MCF 10A (cell line): ENCODE results near the gene CASK. TPM values are rescaled to one million over a fixed set of nuclear protein-coding genes. Genes with fewer than 3 reads are reported as not detected.
"Not testable (repeated sequence)": the region's sequence is repeated elsewhere in the genome, so short reads cannot be mapped to it uniquely, and the experiment has no call there.

Experiments
- BruUV-seq: library from RNA; stranded (reverse); fragments of 400-500 nt; replicated peaks from 2 replicates; lab custom pipeline; 2021; lab: Mats Ljungman, UMichigan
- CTCF ChIA-PET: fragments of 300-600 bp; sonication (Branson Sonifier 250); formaldehyde crosslinking; extraction: SDS; loops from one replicate; lab custom pipeline; 2021; ENCODE audit warnings: antibody characterized with exemption, inconsistent platforms; lab: Yijun Ruan, JAX
- POLR2A ChIA-PET: fragments of 300-600, 350-650 bp; sonication (Branson Sonifier 250); formaldehyde crosslinking; extraction: SDS; loops from one replicate; lab custom pipeline; 2020; ENCODE audit warnings: antibody characterized with exemption, inconsistent platforms; lab: Yijun Ruan, JAX
- DNase-seq: peaks from one replicate; pipeline ENCODE4 v3.0.0-alpha.2; 2018; ENCODE audit not compliant: unreplicated experiment
- H3K27ac Mint-ChIP-seq: one replicate; pipeline ENCODE4 v1.8.0; 2022; ENCODE audit warnings: mild to moderate bottlenecking, low read depth, mixed read lengths; ENCODE audit not compliant: unreplicated experiment
- H3K27me3 Mint-ChIP-seq: one replicate; pipeline ENCODE4 v1.8.0; 2022; ENCODE audit warnings: mixed read lengths; ENCODE audit not compliant: insufficient read depth, unreplicated experiment
- H3K36me3 Mint-ChIP-seq: one replicate; pipeline ENCODE4 v1.8.0; 2022; ENCODE audit warnings: mild to moderate bottlenecking, moderate library complexity, mixed read lengths; ENCODE audit not compliant: insufficient read depth, unreplicated experiment
- H3K4me1 Mint-ChIP-seq: one replicate; pipeline ENCODE4 v1.8.0; 2022; ENCODE audit warnings: mixed read lengths; ENCODE audit not compliant: insufficient read depth, unreplicated experiment
- H3K4me3 Mint-ChIP-seq: one replicate; pipeline ENCODE4 v1.8.0; 2022; ENCODE audit warnings: mild to moderate bottlenecking, moderate library complexity, mixed read lengths; ENCODE audit not compliant: unreplicated experiment
- H3K9me3 Mint-ChIP-seq: one replicate; pipeline ENCODE4 v1.8.0; 2022; ENCODE audit warnings: mixed read lengths; ENCODE audit not compliant: unreplicated experiment
- CTCF ChIP-seq: fragments of 200-600 bp; IDR thresholded peaks from one replicate; pipeline ENCODE4 v1.8.0; 2022; ENCODE audit warnings: antibody characterized with exemption, mild to moderate bottlenecking; ENCODE audit not compliant: unreplicated experiment
- intact Hi-C: fragments of 100-400 bp; cut with micrococcal nuclease; formaldehyde crosslinking; loops from 2 replicates; pipeline ENCODE4 v1.14.1; 2022
- total RNA-seq: library from RNA; stranded (reverse); gene quantifications from 2 replicates; pipeline ENCODE4 v1.2.3, GENCODE V29; 2022

The CASK gene
- total RNA-seq, 1 experiment from 2014 or later: 34.9 TPM

GRCh38 chrX:41655631-41656030, 267.7 kb downstream of the CASK start:
- Mint-ChIP-seq H3K27me3 (peaks cover 65% of the 10 kb centered on the region), H3K9me3 (no peaks in the 10 kb centered on the region), H3K36me3 (peaks cover 11% of the 10 kb centered on the region), H3K4me3 (no peak overlapping the region), H3K27ac (no peak overlapping the region), H3K4me1 (no peaks in the 10 kb centered on the region)
- peak; percentile 25 for DNase-seq
- TF ChIP-seq CTCF: no peak
- ChIA-PET POLR2A (no interaction called here), CTCF (no interaction called here)
- intact Hi-C loops: no loop called here
- no TSS peak for BruUV-seq

- Mint-ChIP-seq H3K4me1 (no peaks in the 10 kb centered on the region), H3K36me3 (peaks cover 11% of the 10 kb centered on the region), H3K9me3 (no peaks in the 10 kb centered on the region), H3K4me3 (no peak overlapping the region), H3K27me3 (peaks cover 60% of the 10 kb centered on the region), H3K27ac (no peak overlapping the region)
- intact Hi-C loops: no loop called here
- no peak for DNase-seq
- POLR2A ChIA-PET: interaction anchor here (0.6 kb wide), 1 partner anchor 113 kb away, joined by 3 read pairs; no protein-coding TSS in a partner anchor
- BruUV-seq: no TSS peak
- CTCF ChIA-PET: no interaction called here
- no peak for TF ChIP-seq CTCF
Measured at GRCh38 chrX:41655101-41655500, 268.3 kb downstream of the CASK start.

- H3K4me1 Mint-ChIP-seq: no peaks in the 10 kb centered on the region
- H3K9me3 Mint-ChIP-seq: peaks cover 15% of the 10 kb centered on the region
- no peaks in the 10 kb centered on the region for H3K36me3 Mint-ChIP-seq
- POLR2A ChIA-PET: no interaction called here
- no TSS peak for BruUV-seq
- intact Hi-C loops: no loop called here
- no peak for DNase-seq
- no peak overlapping the region for H3K4me3 Mint-ChIP-seq
- peaks cover 58% of the 10 kb centered on the region for H3K27me3 Mint-ChIP-seq
- TF ChIP-seq CTCF: no peak
- CTCF ChIA-PET: interaction anchor here (0.8 kb wide), 1 partner anchor 94 kb away, joined by 3 read pairs; no protein-coding TSS in a partner anchor
- H3K27ac Mint-ChIP-seq: no peak overlapping the region
Measured at GRCh38 chrX:41653125-41653524, 270.2 kb downstream of the CASK start.

- CTCF ChIA-PET, H3K4me3 Mint-ChIP-seq, H3K36me3 Mint-ChIP-seq, DNase-seq, BruUV-seq, POLR2A ChIA-PET, H3K27ac Mint-ChIP-seq, intact Hi-C loops, H3K4me1 Mint-ChIP-seq: not testable (repeated sequence)
- Mint-ChIP-seq H3K27me3 (peaks cover 15% of the 10 kb centered on the region), H3K9me3 (peaks cover 18% of the 10 kb centered on the region)
Measured at GRCh38 chrX:41646201-41646600, 277.2 kb downstream of the CASK start.

- Mint-ChIP-seq H3K4me1 (no peaks in the 10 kb centered on the region), H3K36me3 (no peaks in the 10 kb centered on the region), H3K27ac (no peak overlapping the region), H3K27me3 (no peaks in the 10 kb centered on the region), H3K9me3 (no peaks in the 10 kb centered on the region), H3K4me3 (no peak overlapping the region)
- intact Hi-C loops: no loop called here
- no TSS peak for BruUV-seq
- ChIA-PET POLR2A (no interaction called here), CTCF (interaction anchor here (0.7 kb wide), 1 partner anchor 431 kb away, joined by 3 read pairs; no protein-coding TSS in a partner anchor)
- no peak for TF ChIP-seq CTCF
- DNase-seq: peak; percentile 12
Measured at GRCh38 chrX:41634284-41634683, 289.1 kb downstream of the CASK start.
